NB4 (cell line): ENCODE measurements around the gene ZNF148.

Experiments used
- CTCF ChIP-seq: IDR thresholded peaks from one replicate; pipeline ENCODE4 v1.5.1; 2012; ENCODE audit warnings: low read depth, low read length
- MYC ChIP-seq: IDR thresholded peaks from 2 replicates; pipeline ENCODE4 v1.6.1; 2011; ENCODE audit warnings: low read depth, low read length
- POLR2A ChIP-seq: IDR thresholded peaks from 2 replicates; pipeline ENCODE4 v1.6.1; 2011; ENCODE audit warnings: mild to moderate bottlenecking; ENCODE audit not compliant: insufficient read length; ENCODE audit errors: extremely low read depth
- TF ChIP-seq, protein P1 (sequence below): IDR thresholded peaks from 2 replicates; pipeline ENCODE4 v1.6.1; 2011; ENCODE audit warnings: low read depth, low read length

GRCh38 chr3:125257536-125257935, 117.6 kb downstream of the ZNF148 start:
- TF ChIP-seq CTCF (no peak), POLR2A (no peak), MYC (no peak)
- TF ChIP-seq, protein P1, sequence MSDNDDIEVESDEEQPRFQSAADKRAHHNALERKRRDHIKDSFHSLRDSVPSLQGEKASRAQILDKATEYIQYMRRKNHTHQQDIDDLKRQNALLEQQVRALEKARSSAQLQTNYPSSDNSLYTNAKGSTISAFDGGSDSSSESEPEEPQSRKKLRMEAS, result no peak
